ENCODE measurements around the gene TAP2.
"Not testable (repeated sequence)": the region's sequence is repeated elsewhere in the genome, so short reads cannot be mapped to it uniquely, and the experiment has no call there.

Gene TAP2

DNA sequence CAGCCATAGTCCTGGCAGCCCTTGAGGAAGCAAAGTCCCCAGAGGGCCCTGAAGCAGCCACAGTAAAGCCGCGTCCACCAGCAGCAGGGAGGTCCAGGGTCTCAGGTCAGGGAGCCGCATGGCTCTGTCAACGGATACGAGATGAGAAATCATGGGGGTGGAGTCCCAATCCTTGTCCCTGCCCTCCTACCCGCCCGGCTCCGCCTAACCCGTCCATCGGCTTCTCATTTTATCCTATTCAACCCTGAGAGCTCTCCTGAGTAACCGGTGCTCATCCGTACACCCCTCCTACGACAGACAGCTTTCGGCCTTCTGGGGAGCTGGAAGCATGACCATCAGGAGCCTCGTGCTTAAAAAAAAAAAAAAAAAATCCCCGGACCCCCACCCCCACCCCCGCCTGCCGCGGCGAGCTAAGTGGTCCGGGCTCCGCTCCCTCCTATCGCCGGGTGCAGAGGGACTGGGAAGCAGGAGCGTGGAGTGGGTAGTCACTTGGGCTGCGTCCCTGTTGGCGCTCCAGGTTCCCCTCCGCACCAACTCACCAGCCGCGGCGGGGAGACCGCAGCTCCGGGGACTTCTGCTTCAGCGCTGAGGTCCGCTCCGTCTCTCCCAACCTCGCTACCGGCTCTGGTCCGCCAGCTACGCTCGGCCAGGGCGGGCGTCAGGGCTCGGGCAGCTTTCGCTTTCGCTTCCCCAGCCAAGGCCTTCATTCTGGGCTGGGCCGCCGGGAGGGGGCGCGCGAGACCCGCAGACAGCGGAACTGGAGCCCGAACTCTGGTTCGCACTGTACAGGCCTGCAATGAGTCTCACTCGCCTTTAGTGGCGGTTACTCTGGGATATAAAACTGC lies at the start of gene TAP2:
Gene TAP2, minus strand, starts transcription at position 626 of the 845 bp plus-strand sequence. Its CDS starts 506 bp downstream, at position 120.
- DNase-seq (ENCODE audit: low read depth, low spot score): peak; percentile 94

DNA sequence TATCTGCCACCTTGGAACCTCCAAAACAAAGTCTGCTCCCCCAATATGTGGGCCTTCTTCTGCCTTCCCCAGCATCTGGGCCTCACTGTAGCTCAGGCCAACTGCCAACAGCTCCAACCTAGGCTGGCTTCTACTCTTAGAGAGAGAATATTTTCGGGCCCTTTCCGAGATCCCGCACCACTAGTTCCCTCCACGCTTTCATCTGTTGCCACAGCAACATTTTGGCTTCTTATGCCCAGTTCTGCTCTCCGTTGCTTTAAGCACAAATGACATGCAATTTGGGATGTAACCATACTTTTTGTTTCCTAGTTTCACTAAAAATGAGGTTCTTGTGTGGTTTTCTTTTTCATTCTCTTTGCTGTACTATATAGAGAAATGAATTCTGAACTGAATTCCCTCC lies 49.1 kb upstream of the TAP2 start:
- DNase-seq (ENCODE audit: low read depth, low spot score): no peak

DNA sequence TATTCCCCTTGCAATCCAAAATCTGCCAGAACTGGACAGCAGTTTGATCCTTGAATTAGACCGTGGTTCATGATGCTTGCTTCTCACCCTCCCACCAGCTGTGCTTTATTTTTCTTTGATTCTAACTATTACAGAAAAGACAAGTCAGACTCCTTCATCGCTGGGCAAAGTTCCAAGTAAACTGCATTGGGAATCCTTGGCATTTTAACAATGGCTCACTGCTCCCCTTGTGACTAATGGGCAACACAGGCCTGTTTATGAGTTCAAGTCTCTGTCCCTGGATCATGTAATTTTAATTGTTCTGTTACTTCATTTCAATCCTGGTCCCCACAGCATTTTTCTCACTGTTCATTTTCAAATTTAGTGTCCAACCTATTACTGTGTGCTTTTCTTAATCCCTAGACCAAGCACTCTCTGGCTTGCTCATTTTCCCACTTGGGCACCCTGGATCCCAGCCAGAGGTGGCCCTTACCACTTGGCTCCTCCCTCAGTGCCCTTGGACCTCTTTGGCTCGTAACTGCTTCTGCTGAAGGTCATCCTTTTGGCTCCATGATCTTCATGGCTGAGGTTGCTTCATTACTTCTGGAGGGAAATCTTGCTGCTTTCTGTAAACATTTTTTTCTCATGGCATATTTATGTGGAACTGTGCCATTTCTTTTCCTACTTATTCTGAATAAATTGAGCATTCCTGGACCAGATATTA lies 48.3 kb upstream of the TAP2 start:
- no peak for DNase-seq (ENCODE audit: low read depth, low spot score)

DNA sequence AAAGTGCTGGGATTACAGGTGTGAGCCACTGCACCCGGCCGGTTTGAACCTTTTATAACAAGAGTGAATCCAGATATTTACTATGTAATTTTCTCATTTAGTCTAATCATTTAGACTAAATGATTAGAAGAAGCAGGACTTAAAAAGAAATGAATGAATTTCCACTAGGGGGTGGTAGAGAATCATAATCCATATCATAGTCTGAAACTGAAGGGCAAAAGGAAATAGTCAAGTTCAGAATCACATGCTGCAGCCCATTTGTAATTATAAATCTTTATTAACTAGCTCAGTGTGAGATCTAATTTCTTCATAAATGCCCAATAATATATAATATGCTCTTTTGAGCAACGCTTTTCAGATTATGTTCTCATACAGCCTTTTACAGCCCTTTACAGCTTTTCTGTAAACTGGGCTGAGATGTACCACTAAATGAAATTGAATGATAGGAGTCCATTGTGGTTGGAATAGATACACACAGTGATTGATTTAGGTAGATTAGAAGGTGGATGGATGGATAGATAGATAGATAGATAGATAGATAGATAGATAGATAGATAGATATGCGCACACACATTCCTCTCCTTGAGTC lies 47.3 kb upstream of the TAP2 start:
- DNase-seq (ENCODE audit: low read depth, low spot score): no peak

DNA sequence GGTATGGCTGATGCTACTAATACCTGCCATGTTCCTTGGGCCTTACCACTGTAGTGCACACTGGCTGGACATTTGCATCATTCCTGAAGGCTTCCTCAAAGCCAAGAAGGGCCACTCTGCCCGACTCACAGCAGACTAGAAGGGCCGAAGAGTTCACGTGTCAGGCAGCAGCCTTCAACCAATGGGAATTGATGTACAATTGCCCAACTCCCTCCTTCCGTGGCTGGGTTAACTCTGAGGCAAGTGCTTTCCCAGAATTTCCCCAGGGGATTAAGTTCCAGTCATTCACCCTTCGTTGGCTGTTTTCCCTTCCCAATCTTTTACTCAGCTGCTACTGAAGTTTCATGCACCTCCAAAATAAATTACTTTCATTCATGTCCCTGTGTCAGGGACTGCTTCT lies 45.2 kb upstream of the TAP2 start:
- DNase-seq (ENCODE audit: low read depth, low spot score): no peak

DNA sequence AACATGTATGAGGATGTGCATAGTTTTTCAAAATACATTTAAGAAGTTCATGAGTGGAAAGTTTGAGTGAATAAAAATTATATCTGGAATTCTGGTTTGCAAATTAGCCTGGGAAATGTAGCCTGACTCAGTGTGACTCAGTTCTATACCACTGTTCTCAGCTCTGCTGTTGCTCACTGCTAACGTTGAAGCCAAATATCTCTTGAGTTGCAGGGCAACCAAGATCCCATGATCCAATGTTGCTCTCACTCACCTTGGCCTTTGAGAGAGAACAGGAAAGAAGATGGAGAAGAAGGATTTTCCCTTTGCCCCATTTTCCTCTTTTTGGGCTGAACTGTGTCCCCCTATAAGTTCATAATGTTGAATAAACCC lies 44.3 kb upstream of the TAP2 start:
- no peak for DNase-seq (ENCODE audit: low read depth, low spot score)

DNA sequence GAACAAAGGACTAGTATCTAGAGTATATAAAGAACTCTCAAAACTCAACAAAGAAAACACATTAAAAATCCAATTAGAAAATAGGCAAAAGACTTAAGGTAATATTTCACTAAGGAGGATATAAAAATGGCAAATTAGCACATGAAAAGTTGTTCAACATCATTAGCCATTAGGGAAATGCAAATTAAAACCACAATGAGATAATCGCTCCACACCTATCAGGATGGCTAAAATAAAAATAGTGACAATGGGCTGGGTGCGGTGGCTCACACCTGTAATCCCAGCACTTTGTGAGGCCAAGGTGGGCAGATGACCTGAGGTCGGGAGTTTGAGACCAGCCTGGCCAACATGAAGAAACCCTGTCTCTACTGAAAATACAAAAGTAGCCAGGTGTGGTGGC lies 42.4 kb upstream of the TAP2 start:
- not testable (repeated sequence) for DNase-seq (ENCODE audit: low read depth, low spot score)

DNA sequence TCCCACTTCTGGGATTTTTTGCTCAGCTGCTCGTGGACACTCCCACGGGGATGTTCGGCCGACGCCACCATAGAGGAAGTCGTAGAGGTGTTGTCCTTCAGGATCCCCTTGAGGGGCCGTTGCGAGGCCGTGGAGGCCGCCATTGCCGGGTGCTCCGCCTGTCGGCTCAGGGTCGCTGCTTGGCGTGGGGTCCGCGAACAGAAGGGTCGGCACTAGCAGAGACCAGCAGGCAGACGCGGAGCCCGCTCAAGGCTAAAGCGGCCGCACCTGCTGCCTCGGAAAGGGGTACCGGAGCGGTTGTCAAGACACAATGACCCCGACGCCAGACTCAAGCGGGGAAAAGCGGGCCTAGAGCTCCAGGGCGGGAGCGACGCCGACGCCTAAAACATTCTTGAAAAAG lies 41.2 kb upstream of the TAP2 start:
- no peak for DNase-seq (ENCODE audit: low read depth, low spot score)

DNA sequence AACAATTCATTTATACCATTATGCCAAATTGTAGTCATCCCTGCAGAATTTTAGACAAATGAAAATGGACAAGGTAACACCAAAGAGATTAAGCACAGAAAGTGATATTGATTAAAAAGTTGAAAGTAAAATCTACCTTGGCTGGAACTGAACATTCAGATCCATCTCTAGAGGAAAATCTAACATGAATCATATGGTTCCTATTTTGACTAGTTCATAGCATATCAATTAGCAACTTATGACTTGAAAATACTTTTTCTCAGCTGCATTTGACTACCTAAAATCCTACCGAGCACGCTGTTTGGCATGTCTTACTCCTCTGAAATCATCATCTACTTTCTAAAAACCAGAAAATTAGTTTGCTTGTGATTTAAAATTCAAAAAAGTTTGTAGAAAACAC lies 38.1 kb upstream of the TAP2 start:
- no peak for DNase-seq (ENCODE audit: low read depth, low spot score)

DNA sequence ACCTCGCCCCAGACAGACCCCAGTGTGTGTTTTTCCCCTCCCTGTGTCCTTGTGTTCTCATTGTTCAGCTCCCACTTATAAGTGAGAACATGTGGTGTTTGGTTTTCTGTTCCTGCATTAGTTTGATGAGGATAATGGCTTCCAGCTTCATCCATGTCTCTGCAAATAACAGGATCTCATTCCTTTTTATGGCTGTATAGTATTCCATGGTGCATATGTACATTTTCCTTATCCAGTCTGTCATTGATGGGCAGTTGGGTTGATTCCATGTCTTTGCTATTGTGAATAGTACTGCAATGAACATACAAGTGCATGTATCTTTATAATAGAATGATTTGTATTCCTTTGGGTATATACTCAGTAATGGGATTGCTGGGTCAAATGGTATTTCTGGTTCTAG lies 35.4 kb upstream of the TAP2 start:
- not testable (repeated sequence) for DNase-seq (ENCODE audit: low read depth, low spot score)

DNA sequence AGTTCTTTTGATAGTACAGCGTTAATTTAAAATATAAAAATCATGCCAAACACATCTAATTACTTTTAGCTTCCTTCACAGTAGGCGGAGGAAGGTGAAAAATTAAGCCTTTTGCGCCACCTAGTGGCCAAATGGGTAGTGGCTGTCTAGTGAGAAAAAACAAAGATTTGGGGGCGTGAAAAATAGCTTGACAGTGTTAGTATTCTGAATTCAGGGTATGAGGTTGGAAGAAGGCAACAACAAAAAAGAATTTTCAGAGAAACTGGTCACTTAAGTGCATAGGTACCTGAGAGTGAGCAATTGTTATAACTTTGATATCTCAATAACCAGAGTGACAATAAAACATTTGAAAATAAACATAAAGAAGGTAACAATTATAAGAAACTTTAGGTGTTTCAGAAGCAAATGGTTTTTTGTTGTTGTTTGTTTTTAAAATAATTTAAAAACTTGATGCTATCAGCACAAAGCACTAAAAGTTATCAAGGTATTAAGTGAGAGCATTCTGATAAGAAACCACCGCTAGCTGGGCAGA lies 29.8 kb upstream of the TAP2 start:
- DNase-seq (ENCODE audit: low read depth, low spot score): peak; percentile 78

DNA sequence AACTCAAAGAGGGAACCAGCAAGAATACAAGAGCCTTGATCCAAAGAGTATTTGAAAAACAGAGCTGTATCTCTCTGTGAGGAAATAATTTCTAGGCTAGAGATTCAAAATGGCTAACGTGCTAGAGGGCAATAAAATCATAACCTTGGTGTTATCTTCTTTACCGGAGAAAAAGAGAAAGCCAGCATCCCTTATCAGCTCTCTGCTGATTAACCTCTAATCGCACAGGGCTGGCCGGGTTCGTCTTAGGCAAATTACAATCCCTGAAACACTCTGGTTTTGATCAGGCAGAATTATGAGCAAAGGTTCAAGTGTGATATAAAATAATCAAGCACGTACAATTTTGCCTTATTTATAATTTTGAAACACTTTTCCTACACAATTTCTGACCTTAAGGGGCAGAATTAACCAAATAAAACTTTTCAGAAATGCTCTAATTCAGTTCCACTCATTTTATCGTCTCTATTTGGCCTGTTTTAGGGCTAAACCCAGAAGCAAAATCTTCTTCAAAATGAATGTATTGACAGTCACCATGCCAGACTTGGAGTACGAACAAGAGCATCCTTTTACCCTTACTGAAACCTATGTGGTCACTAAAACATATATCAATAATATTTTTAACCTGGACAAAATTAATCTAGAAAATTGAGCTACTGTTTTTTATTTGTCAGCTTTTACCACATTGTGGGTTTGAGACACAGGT lies 29.2 kb upstream of the TAP2 start:
- DNase-seq (ENCODE audit: low read depth, low spot score): no peak

DNA sequence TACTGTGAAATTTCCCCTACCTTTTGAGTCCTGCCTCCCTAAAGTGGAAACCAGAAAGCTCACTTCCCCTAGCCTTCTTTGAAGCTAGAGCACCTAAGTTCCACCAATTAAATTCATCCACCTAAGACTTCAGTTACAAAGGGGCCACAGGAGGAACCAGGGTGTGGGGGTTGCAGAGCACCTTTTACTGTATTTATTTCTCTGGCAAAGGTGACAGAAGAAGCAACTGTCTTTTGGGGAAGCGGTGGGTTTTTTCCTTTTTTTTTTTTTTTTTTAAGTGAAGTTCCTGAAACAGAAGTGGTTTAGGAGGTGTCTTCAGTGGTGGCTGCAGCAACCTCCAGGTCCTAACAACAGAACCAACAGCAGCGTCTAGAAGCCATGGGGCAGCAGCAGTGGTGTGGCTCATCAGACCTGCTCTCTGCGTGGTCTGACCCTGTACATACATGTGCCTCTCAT lies 28.5 kb upstream of the TAP2 start:
- DNase-seq (ENCODE audit: low read depth, low spot score): no peak

DNA sequence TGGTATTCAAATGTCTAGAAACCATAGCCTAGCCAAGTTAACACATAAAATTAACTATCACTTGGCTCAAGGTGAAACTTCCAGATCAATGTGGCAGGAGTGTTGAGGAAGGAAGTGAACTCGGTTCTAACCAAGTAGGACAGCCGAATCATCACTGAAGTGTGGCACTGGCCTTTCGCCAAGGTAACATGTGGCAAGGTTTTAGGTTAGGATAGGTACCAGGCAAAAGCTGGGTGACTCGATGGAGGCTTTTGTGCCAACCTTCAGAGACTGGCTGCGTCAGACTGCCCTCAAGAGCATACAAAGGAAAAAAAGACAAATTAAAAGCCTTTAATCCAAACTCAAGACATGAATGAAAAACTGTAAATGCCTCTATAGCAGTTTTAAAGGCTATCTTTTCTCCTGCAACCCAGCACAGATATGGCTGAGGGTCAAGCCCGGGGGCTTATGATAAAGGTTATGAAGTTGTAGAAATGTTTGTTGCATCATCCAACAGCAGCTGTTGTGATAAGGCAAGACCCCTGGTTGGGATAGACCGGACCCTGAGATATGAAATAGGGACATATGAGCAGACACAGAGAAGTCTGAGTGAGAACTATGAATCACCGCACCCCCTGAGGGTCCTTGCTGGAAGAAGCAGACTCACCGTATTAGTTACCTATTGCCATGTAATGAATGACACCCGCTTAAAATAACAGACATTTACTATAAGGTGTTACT lies 27.3 kb upstream of the TAP2 start:
- no peak for DNase-seq (ENCODE audit: low read depth, low spot score)

DNA sequence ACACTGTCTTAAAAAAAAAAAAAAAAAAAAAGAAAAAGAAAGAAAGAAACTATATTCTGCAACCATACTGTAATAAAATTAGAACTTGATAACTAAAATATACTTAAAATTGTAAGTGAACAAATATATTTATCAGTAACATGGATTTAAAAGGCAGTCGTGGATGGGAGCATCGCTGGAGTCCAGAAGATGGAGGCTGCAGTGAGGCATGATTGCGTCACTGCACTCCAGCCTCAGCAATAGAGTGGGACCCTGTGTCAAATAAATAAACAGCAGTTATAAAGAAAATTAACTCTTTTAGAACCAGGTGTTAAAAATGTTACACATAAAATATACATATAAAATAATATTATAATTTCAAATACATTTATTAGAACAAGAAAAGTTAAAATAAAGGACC lies 24.2 kb upstream of the TAP2 start:
- DNase-seq (ENCODE audit: low read depth, low spot score): no peak

DNA sequence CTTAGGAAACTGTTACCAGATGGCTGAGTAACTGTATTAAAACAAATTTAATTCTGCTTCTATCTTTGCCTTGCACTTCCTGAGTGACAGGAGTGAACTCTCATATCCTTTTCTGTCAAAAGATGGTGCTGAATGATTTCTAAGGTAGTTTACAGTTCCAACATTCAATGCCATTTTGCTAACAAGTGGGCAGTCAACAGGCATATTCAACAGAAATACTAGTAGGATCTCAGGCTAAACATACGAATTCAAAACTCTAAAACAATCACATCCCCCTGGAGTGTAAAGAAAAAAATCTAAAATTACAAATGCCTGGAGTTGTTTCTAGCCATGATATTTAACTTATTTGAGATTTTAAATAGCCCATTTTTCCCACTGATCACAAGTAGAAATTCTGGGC lies 22.1 kb upstream of the TAP2 start:
- no peak for DNase-seq (ENCODE audit: low read depth, low spot score)

DNA sequence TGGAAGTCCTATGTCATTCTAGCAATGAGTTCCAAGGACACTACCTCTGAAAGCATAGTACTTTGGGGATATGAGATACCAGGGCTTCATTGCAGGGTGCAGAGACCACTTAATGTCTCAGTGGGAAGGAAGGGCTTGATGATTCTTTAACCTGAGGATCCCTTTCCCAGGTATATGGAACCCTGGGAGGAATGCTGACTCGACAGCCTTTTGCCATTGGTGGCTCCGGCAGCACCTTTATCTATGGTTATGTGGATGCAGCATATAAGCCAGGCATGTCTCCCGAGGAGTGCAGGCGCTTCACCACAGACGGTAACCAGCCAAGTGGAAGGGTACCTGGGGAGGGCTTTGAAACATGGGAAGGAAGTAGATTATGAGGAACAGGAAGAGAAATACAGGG lies 19.7 kb upstream of the TAP2 start:
- DNase-seq (ENCODE audit: low read depth, low spot score): no peak

DNA sequence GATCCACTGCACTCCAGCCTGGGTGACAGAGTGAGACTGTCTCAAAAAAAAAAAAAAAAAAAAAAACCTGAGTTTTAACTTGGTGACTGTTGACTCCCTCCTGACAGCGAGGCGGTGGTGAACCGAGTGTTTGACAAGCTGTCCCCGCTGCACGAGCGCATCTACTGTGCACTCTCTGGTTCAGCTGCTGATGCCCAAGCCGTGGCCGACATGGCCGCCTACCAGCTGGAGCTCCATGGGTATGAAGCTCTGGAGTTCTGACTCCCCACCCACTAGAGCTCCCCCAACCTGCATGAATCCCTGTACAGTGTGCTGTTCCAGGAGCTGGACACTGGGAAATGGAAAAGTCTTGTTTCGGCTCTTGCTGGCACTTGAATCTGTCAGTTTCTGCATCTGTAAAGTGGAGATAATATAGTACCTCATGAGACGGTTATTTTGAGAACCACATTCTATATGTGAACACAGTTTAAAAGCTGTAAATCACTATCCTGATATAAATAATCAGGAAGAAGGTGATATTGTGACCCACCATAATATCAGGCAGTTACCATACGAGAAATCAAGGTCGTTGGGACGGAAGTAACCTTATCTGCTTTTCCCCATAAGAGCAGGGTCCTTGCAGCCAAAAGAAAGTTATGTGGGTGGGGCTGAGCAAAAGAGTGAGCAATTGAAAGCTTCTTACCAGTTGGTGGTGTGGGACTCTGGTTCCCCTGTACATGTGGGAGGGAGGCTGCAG lies 18.8 kb upstream of the TAP2 start:
- DNase-seq (ENCODE audit: low read depth, low spot score): no peak

DNA sequence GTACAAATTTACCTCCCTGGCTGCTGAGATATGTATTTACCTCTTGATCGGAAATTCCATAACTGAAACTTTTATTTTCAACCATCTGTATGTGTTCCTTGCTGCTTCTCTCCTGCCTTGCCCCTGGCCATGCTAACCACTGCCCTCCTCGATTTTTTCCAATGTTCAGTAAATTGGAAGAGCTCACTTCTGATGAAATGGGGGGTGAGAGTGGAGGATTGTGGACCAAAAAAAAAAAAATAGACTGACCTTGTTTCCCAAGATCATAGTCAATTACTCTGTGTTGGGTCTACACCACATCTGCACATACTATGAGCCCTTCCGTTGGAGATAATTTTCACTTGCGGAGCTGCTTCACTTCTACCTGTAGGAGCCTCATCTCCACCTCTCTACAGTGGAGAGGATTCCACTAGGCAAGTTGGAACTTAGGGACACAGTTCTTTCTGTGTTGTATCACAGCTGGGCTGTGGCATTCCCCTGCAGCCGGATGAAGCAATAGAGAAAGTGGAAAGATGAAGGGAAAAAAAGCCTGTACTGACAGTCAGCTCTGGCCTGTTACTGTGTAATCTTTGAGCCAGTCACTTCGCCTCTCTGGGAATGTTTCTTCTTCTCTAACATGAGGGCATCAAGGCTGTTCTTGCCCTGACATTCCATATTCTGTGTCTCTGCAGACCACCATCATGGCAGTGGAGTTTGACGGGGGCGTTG lies 17.1 kb upstream of the TAP2 start:
- no peak for DNase-seq (ENCODE audit: low read depth, low spot score)

Measured in activated naive CD8-positive, alpha-beta T cell treated with anti-CD3 and anti-CD28 coated beads, Interleukin-2, amount 50 U/mL, for 16 hours (primary cell).